ENCODE measurements around the gene SLC31A2.

DNA sequence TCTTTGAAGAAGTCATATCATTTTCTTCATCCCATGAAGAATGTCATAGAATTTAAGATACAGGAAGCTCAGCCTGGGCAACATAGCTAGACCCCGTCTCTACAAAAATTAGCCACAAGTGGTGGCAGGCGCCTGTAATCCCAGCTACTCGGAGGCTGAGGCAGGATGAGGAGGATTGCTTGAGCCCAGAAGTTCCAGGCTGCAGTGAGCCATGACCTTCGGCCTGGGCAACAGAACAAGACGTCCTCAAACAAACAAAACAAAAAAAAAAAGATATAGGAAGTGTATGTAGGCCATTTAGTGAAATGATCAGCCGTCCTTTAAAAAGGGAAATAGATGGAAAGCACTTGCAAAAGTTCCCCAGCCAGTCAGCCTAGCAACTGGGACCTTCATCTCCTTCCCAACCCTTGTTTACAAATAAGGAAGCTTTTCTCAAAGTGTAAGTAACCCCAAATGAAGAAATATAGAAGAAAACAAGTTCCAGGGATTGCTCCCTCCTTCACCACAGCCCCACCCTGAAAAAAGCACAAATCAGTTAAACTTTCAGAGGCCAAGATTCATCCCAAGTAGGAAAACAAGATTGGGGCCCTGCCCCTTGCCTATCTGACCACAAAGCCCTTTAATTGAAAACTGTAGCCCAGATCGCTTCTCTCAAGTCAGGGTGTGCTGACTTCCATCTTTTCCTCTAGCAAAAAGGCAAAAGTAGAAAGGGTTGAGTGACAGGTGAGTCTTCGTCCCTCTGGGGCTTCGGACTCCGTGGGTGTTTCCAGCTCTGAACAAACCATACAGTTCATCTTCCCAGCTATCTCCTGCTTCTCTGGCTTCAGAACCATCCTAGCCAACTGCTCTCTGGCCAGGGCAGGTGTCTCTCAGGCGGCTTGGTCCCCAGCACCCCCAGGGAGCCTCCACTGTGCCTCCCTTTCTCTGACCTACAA lies 1.2 kb downstream of the SLC31A2 start:
- no peak for TF ChIP-seq POLR2A (IDR thresholded peaks at IDR 0.05)
- no peak for TF ChIP-seq CTCF (IDR thresholded peaks at IDR 0.05)

All from prostate gland (tissue), 2 donors.